AG08395 (cell line): Measurements from ENCODE around the gene ME3.
A peak's percentile ranks its signal among the peaks of the same experiment; 100 is the strongest.
"Not testable (repeated sequence)": the region's sequence is repeated elsewhere in the genome, so short reads cannot be mapped to it uniquely, and the experiment has no call there.

Source experiments
- DNase-seq: peaks from one replicate; pipeline ENCODE4 v3.0.0; 2012; ENCODE audit warnings: mixed read lengths, low spot score

Gene ME3

GRCh38 chr11:86663761-86664160 is 8.7 kb downstream of the ME3 start:
- DNase-seq, result no peak

DNA sequence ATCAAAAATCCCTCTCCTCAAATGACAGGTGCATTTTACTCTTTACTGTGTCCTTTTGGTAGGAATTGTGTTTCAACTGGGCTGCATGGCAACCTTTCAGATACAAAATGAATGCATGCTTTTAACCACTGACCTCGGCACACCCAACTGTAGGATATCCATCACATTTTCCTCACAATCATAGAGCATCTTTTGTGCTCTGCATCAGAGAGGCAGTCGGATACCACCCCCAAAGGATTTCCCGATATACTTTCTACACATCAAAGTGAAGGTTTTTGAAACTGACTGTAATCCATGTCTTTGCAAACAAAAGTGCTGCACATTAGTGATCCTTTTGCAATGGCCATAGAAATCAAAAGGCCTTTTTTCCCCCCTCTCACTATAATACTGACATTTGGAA is 9.1 kb downstream of the ME3 start:
- no peak for DNase-seq

DNA sequence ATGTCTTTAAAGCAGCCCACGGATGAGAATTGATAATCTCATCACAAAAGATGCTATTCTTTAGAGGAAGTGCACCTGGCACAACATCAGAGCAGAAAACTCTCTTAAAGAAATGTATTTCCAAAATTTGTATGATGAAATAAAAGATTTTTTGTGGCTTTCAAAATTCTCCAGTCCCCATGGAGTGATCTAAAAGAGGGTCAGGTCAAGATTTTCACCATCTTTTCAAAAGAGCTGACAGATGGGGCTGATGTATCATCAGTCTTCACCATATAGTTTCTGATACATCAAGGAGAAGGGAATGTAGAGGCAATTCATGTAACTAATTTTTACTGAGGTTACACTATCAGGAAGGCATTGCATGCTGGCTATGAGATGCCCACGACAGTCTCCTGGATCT is 11.7 kb downstream of the ME3 start:
- no peak for DNase-seq

DNA sequence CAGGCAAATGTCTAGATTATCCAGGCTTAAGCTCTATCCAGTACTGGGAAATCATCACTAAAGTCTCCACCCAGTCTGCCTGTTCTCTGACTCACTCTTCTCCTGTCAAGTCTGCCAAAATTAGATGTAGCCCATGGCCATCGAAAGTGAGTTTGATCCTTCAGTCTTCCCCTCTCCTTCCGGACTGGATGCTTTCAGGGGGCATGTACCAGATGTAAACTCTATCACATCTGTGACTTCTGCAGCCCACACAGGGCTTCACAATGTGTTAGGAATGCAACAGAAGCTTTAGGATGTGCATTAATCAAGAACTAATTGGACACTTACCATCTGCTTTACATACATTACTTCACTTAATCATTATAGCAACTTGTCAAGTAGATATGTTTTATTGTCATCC is 12.3 kb downstream of the ME3 start:
- DNase-seq, result peak; percentile 71

DNA sequence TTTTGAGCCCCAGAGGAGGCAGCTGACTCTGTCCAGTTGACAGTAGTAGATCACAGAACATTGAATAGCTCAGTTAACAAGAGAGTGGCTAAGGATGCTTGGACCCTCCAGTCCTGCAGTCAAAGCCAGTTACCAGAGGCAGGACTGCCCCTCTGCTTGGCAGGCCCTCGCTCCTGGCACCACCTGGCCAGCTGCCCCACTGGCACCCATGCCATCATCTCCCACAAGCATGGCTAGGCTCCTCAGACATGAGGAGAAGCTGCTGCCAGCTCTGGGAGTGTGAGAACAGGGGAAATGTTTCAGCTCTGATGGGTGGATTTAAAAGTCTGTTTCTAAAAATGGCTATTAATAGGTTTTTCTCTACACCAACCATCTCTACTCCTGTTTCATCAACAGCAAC is 13.9 kb downstream of the ME3 start:
- no peak for DNase-seq

GRCh38 chr11:86645212-86645611 is 27.2 kb downstream of the ME3 start:
- not testable (repeated sequence) for DNase-seq

GRCh38 chr11:86644291-86644690 is 28.1 kb downstream of the ME3 start:
- DNase-seq, result peak; percentile 31

DNA sequence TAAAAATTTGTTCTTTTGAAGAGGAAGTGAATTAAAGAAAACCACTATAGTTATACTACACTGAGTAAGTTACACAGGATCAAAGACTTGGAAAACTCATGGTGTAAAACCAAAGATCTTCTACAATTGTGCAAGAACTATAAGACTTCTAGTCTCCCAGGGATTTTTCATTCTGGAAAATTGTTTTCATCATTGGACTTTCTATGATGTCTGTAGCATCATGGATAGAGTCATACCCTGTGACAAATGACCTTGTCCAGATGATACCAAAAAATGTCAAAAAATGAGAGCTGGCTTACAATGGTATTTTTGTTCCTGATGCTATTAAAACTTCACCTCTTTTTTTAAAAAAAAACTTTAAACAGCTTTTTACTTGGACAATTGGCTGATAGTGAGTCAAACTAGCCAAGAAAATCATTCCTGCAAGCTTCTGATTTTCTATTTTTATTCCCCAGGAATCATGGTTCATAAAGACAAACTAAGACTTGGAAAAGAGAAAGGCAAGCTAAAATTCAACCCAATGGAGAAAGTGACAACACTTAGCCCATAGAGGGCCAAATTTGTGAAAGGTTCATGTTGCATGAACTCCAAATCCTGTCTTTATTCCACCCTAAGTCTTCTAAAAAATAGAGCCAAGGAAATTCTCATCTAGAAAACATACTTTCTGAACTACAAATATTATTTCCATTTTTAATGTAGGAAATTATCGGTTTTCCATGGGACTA is 30.7 kb downstream of the ME3 start:
- no peak for DNase-seq

- no peak for DNase-seq
These were observed 33.3 kb downstream of the ME3 start for GRCh38 chr11:86639137-86639536.

GRCh38 chr11:86638673-86639072 is 33.7 kb downstream of the ME3 start:
- no peak for DNase-seq

GRCh38 chr11:86637988-86638387 is 34.4 kb downstream of the ME3 start:
- no peak for DNase-seq

- DNase-seq, result no peak
These were observed 36.1 kb downstream of the ME3 start for GRCh38 chr11:86636275-86636674.

DNA sequence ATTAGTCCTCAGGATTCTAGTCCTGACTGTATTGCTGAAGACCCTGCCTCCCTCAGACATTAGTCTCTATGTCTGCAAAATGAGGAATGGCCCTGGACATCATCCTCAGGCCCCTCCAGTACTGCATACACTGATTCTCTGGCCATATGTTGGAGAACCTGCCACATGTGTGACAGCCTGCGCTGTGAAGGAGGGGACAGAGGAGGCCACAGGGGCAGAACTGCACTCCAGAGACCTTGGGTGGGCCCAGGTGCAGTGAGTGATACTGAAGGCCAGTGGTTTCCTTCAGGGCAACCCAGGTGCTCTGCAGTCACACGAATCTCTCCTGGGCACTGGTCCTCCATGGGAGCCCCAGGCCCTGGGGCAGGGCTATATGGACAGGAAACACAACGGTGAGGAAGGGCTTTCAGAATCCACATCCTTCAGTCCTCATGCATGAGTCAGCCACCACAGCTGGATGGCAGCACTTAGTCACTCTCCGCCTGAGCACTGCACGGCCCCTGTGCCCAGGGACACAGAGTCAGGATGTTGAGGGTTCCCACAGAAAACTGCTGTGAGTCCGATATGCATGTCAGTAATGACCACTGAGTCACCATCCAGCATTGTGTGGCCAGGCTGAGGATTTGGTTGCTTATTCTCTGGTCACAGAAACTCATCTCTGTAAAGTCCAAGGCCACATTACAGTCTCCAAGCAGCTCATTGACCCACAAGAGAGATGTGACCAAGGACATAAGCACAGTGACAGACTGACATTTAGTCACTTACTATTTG is 39.7 kb downstream of the ME3 start:
- peak; percentile 95 for DNase-seq

- no peak for DNase-seq
These were observed 42.0 kb downstream of the ME3 start for GRCh38 chr11:86630229-86630981.

GRCh38 chr11:86629045-86629706 is 43.2 kb downstream of the ME3 start:
- no peak for DNase-seq

- peak; percentile 55 for DNase-seq
These were observed 44.5 kb downstream of the ME3 start for GRCh38 chr11:86627776-86628455.

DNA sequence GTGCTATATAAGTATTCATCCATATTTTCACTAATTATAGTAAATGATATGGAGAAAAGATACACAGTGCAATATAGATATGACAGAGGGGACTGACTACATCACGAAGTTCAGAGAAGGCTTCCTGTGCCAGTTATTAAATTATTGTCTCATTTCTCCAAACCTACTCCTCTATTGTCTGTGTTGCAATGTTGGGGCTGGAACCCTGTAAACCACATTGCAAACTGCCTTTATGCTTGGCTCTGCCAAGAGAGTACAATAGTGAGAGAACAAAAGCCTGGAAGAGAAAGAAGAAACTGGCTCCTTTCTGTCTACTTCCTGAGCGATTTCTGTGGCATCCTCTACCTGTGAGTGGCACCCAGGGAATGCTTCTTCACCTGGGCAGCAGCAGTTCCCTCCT is 46.4 kb downstream of the ME3 start:
- DNase-seq, result no peak

DNA sequence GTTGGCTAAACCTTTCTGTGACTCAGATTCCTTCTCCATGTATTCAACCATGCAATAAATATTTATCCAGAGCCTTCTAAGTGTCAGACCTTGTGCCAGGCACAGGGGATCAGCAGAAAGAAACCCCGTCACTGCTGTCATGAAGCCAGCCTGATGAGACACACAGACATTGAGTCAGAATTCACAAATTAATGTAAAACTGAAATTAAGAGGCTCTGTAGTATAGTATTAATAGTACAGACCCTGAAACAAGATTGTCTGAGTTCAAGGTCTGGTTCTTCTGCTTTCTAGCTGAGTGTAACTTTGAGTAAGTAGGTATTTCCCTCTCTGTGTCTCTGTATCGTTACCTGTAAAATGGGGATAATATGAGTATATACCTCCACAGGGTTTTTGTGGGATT is 46.9 kb downstream of the ME3 start:
- no peak for DNase-seq

DNA sequence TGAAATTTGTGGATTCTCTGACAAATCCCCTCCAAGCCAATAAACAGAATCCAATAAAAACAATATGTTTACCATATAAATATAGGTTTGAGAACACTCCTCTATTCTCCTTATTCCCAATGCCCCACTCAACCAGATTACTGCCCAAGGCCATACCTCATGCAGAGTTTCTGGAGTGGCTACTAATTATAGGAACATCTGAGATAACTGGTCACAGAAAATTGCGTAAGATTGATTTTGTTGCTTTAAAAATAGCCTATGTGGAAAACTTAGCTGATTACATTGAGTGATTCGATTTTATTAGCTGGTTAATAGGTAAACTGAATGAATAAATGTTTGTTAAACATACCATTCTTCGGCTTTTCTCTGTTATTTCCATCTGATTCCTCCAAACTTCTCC is 48.0 kb downstream of the ME3 start:
- no peak for DNase-seq

- no peak for DNase-seq
These were observed 48.7 kb downstream of the ME3 start for GRCh38 chr11:86623736-86624135.

DNA sequence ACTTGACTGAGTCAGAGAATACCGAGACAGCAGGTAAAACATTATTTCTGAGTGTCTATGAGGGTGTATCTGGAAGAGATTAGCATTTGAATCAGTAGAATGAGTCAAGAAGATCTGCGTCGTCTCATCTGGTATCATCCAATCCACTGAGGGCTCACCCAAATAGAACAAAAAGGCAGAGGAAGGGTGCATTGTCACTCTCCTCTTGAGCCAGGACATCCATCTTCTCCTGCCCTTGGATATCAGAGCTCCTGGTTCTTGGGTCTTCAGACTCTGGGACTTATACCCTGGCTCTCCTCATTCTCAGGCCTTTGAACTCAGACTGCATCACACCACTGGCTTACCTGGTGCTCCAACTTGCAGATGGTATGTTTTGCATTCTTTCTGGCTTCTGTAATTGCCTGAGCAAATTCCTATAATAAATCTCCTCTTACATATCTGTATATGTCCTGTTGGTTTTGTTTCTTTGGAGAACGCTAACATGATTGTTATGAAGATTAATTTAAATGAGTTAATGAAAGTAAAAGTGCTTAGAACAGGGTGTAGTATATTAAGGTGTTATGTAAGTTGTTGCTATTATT is 49.3 kb downstream of the ME3 start:
- no peak for DNase-seq
